HFFc6 (cell line): ENCODE data around the gene SKIL. TPM values are rescaled to one million over a fixed set of nuclear protein-coding genes. Genes with fewer than 3 reads are reported as not detected.

Experiments
- DNase-seq: peaks from one replicate; pipeline ENCODE4 v3.0.0-alpha.2; 2018
- H3K27ac Mint-ChIP-seq: 2 replicates; pipeline ENCODE4 v1.8.0; 2020; ENCODE audit warnings: mild to moderate bottlenecking, mixed read lengths
- H3K27me3 Mint-ChIP-seq: 2 replicates; pipeline ENCODE4 v1.8.0; 2021; ENCODE audit warnings: mild to moderate bottlenecking, moderate library complexity, mixed read lengths; ENCODE audit not compliant: insufficient read depth
- H3K36me3 Mint-ChIP-seq: 2 replicates; pipeline ENCODE4 v1.8.0; 2021; ENCODE audit warnings: low read depth, mixed read lengths
- H3K4me1 Mint-ChIP-seq: 2 replicates; pipeline ENCODE4 v1.8.0; 2020; ENCODE audit warnings: low read depth, mixed read lengths
- H3K4me3 Mint-ChIP-seq: 2 replicates; pipeline ENCODE4 v1.8.0; 2020; ENCODE audit warnings: mild to moderate bottlenecking, moderate library complexity, mixed read lengths
- H3K9me3 Mint-ChIP-seq: 2 replicates; pipeline ENCODE4 v1.8.0; 2020; ENCODE audit warnings: mild to moderate bottlenecking, mixed read lengths
- total RNA-seq, 6 experiments: library from RNA; stranded (reverse); fragmentation: NEBNext Ultra II Directional; extraction: Animal tissue kit (Norgen Biotek cat#: 25700); gene quantifications; 2 replicates in 1 of 6; 3 replicates in 5 of 6; pipeline ENCODE4 v1.2.3, GENCODE V29; 2021
- TF ChIP-seq, protein P1 (sequence below): fragments of 200-600 bp; sonication (generic); IDR thresholded peaks from 2 replicates; pipeline ENCODE4 v1.5.0; 2021; ENCODE audit warnings: antibody characterized with exemption, mild to moderate bottlenecking

SKIL gene
- total RNA-seq, 6 experiments from 2014 or later, result 44.6 to 61.3 (median 49.9) TPM

DNA sequence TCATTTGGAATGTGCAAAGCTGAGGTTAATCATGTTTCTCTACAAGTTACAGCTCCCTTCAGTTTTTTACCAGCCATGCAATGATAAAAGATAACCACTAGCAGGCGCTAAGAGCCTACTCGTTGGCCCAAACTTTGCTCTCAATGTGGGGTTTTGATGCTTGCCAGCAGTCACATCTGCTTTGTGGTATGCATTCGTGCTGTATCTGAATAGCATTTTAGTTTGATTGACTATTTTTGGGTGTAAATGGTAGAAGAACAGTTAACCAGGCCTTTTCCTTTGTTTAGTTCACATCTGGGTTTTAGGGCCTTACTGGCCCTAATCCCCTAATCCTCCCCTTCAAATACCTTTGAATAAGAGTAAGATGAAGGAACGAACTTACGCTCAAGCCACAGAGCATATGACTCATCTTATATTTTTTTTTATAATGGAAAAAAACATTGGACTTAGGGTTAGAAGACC, 56.7 kb downstream of the SKIL start:
- TF ChIP-seq, protein P1, sequence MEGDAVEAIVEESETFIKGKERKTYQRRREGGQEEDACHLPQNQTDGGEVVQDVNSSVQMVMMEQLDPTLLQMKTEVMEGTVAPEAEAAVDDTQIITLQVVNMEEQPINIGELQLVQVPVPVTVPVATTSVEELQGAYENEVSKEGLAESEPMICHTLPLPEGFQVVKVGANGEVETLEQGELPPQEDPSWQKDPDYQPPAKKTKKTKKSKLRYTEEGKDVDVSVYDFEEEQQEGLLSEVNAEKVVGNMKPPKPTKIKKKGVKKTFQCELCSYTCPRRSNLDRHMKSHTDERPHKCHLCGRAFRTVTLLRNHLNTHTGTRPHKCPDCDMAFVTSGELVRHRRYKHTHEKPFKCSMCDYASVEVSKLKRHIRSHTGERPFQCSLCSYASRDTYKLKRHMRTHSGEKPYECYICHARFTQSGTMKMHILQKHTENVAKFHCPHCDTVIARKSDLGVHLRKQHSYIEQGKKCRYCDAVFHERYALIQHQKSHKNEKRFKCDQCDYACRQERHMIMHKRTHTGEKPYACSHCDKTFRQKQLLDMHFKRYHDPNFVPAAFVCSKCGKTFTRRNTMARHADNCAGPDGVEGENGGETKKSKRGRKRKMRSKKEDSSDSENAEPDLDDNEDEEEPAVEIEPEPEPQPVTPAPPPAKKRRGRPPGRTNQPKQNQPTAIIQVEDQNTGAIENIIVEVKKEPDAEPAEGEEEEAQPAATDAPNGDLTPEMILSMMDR, result peak; percentile 99
- Mint-ChIP-seq H3K27ac (peak overlapping the region; percentile 67), H3K4me1 (peaks cover 40% of the 10 kb centered on the region), H3K9me3 (no peaks in the 10 kb centered on the region), H3K4me3 (peak overlapping the region; percentile 29; the same call in 1 of the 2 replicates), H3K36me3 (no peaks in the 10 kb centered on the region), H3K27me3 (no peaks in the 10 kb centered on the region)
- peak; percentile 88 for DNase-seq

DNA sequence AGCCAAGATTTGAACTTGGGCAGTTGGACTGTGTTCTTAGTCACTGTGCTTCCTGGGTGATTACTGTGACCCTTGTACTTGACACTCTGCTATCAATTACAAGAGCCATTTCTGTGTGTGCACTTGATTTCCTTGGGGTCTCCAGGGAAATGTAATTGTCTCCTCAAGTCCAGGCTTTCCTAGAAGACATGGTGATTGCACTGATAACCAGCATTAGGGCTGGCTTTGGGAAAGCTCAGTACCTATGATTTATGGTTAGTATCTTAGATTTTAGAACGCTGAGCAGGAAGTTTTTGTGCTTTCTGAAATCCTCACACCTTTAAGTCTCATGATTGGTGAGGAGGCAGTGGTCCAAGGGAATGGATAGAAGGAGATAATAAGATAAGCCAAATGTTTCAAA, 59.6 kb downstream of the SKIL start:
- Mint-ChIP-seq H3K36me3 (peaks cover 6% of the 10 kb centered on the region; the same call in 1 of the 2 replicates), H3K4me1 (peaks cover 60% of the 10 kb centered on the region), H3K27me3 (no peaks in the 10 kb centered on the region), H3K27ac (no peak overlapping the region), H3K4me3 (no peak overlapping the region), H3K9me3 (no peaks in the 10 kb centered on the region)
- TF ChIP-seq, protein P1, result no peak
- no peak for DNase-seq

DNA sequence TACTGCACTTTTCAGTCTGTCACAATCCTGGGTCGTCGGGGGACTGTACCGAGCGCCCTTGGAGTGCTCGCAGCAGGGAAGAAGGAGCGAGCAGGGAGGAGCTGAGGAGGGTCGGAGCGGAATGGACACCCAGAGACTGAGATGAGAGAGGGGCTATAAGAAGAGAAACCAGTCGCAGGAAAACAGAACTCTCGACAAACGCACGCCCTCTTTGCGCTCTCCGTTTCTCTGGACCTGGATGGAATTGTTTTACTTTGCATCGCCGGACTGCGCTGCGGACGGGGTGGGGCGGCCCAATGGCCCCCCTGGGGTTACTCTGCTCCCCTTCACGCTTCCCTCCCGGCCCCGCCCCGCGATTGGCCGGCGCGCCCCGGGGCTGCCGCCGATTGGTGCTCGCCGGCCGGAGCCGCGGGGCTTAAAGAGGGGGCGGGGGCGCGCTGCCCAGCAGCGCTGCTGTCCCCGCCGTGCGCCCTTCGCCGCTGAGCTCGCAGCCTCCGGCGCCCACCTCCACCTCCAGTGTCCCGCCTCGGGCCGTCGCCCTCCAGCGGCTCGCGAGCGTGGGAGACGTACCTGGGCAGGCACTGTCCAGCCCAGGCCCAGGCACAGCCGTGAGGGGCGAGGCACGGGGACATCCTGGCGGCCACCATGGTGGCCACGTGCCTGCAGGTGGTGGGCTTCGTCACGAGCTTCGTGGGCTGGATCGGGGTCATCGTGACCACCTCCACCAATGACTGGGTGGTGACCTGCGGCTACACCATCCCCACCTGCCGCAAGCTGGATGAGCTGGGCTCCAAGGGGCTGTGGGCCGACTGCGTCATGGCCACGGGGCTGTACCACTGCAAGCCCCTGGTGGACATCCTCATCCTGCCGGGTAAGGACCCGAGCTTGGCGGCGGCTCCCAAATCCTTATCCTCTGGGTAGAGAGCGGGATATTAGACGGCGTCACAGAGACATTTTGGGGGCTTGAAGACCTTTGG, 61.2 kb downstream of the SKIL start, which contains the start of gene CLDN11:
CLDN11 (plus strand) TSS at position 447 of the 977 bp plus-strand sequence; CDS start at position 646, 199 bp downstream.
- H3K9me3 Mint-ChIP-seq, result no peaks in the 10 kb centered on the region
- no peak within 1 kb of the TSS; the same call in 1 of the 2 replicates for H3K27ac Mint-ChIP-seq
- H3K36me3 Mint-ChIP-seq, result peaks cover 10% of the 10 kb centered on the region; the same call in 1 of the 2 replicates
- H3K4me3 Mint-ChIP-seq, result peak within 1 kb of the TSS; percentile 92
- H3K4me1 Mint-ChIP-seq, result peaks cover 51% of the 10 kb centered on the region
- H3K27me3 Mint-ChIP-seq, result peaks cover 2% of the 10 kb centered on the region; the same call in 1 of the 2 replicates
- DNase-seq, result no peak
- TF ChIP-seq, protein P1, result peak; percentile 33

DNA sequence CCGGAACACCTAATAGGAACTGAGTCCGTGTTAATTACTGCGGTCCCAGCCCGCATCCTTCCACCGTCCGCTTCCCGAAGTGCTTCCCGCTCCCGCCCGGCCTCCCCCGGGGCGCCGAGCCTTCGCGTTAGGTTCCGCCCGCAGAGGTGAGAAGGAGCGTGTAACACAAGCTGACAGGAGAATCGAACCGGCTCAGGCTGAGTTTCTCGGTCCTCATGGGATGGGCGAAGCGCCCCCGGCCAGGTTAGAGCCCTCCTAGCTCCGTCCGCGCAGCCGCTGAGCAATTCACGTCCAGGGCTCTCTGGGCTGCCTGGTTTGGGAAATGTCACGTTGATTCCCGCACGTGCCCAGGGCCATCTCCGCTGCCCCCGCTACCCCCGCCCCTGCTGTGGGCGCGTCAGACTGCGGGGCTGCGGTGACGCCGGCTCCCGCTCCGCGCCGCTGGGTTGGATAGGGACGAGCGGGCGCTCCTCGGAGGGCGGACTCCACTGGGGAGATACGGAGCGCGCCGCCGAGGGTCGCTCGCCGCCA, 62.1 kb downstream of the SKIL start:
- no peak overlapping the region for H3K27ac Mint-ChIP-seq
- H3K4me1 Mint-ChIP-seq, result peaks cover 42% of the 10 kb centered on the region
- H3K27me3 Mint-ChIP-seq, result peaks cover 3% of the 10 kb centered on the region; the same call in 1 of the 2 replicates
- H3K4me3 Mint-ChIP-seq, result peak overlapping the region; percentile 74; the same call in 1 of the 2 replicates
- DNase-seq, result no peak
- TF ChIP-seq, protein P1, result no peak
- H3K9me3 Mint-ChIP-seq, result no peaks in the 10 kb centered on the region
- peaks cover 10% of the 10 kb centered on the region; the same call in 1 of the 2 replicates for H3K36me3 Mint-ChIP-seq

DNA sequence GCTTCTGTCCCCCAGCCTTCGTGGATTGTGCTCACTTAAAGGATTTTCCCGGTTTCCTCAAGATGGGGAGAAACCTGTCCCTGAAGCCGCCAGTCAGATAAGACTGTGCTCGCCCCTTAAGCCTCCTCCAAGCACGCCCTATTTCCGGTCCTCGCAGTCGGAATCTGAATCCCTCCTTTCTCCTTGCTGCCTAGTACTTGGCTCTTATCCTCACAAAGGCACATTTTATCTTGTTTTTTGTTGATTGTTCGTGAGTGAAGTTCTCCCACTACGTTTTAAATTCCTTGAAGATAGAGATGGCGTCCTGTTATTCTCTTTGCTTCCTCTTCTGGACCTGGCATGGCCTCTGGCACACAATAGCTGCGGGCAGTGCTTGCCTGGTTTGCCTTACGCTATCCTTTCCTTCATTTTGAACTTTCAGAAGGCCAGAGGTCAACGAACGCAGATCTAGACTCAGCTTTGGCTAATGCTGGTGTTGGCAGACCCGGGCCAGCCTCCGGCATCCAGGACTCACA, 62.8 kb downstream of the SKIL start:
- Mint-ChIP-seq H3K4me3 (peak overlapping the region; percentile 82), H3K9me3 (no peaks in the 10 kb centered on the region), H3K27ac (no peak overlapping the region), H3K27me3 (peaks cover 4% of the 10 kb centered on the region; the same call in 1 of the 2 replicates), H3K4me1 (peaks cover 39% of the 10 kb centered on the region), H3K36me3 (peaks cover 10% of the 10 kb centered on the region; the same call in 1 of the 2 replicates)
- no peak for DNase-seq
- TF ChIP-seq, protein P1, result no peak
